Tibial artery (tissue), 4 donors: ENCODE measurements around the gene CPXM1.

Experiments used
- DNase-seq, 2 donors: peaks; one replicate each; pipeline ENCODE4 v3.0.0-alpha.2; 2019
- H3K27ac ChIP-seq, 2 donors: fragments of 200-600 bp; sonication (generic) in 1 of 2; 1 replicate in 1 of 2; 2 replicates in 1 of 2; pipeline ENCODE4 v1.5.1; 2018 to 2019; ENCODE audit warnings: mild to moderate bottlenecking in 1 of 2
- H3K27me3 ChIP-seq, 2 donors: fragments of 200-600 bp; sonication (generic) in 1 of 2; one replicate each; pipeline versions ENCODE4 v1.5.1 to v1.6.0; 2016 to 2019
- H3K36me3 ChIP-seq, 3 donors: fragments of 200-600 bp; sonication (generic) in 2 of 3; one replicate each; pipeline ENCODE4 v1.5.1; 2016 to 2019; ENCODE audit warnings: mild to moderate bottlenecking in 2 of 3
- H3K4me1 ChIP-seq, 4 donors: fragments of 200-600 bp; sonication (generic) in 2 of 4; 1 replicate in 3 of 4; 2 replicates in 1 of 4; pipeline ENCODE4 v1.5.1; 2016 to 2019
- H3K4me3 ChIP-seq, 2 donors: fragments of 200-600 bp; sonication (generic) in 1 of 2; 1 replicate in 1 of 2; 2 replicates in 1 of 2; pipeline ENCODE4 v1.5.1; 2018 to 2019; ENCODE audit warnings: mild to moderate bottlenecking in 2 of 2
- H3K9me3 ChIP-seq, 3 donors: fragments of 200-600 bp; sonication (generic) in 1 of 3; one replicate each; pipeline ENCODE4 v1.5.1; 2016 to 2019
- intact Hi-C: fragments of 100-400 bp; cut with DNase I; formaldehyde crosslinking; loops from one replicate; pipeline ENCODE4 v1.15.0; 2023; ENCODE audit warnings: low total_unique reads
- TF ChIP-seq, protein P1 (sequence below), 2 experiments: fragments of 200-600 bp in 1 of 2; fragments of 450-650 bp in 1 of 2; IDR thresholded peaks; one replicate each; pipeline ENCODE4 v1.5.1; 2017 to 2019; ENCODE audit warnings: antibody characterized with exemption in 2 of 2, mild to moderate bottlenecking in 1 of 2, moderate library complexity in 1 of 2

The CPXM1 gene

GRCh38 chr20:2795451-2795850, 5.0 kb downstream of the CPXM1 start:
- intact Hi-C loops, result no loop called here
- peaks cover 0 to 89% of the 10 kb centered on the region in 2 donors for H3K27me3 ChIP-seq
- peaks cover 0 to 16% (median 10%) of the 10 kb centered on the region in 4 donors for H3K4me1 ChIP-seq
- TF ChIP-seq, protein P1, sequence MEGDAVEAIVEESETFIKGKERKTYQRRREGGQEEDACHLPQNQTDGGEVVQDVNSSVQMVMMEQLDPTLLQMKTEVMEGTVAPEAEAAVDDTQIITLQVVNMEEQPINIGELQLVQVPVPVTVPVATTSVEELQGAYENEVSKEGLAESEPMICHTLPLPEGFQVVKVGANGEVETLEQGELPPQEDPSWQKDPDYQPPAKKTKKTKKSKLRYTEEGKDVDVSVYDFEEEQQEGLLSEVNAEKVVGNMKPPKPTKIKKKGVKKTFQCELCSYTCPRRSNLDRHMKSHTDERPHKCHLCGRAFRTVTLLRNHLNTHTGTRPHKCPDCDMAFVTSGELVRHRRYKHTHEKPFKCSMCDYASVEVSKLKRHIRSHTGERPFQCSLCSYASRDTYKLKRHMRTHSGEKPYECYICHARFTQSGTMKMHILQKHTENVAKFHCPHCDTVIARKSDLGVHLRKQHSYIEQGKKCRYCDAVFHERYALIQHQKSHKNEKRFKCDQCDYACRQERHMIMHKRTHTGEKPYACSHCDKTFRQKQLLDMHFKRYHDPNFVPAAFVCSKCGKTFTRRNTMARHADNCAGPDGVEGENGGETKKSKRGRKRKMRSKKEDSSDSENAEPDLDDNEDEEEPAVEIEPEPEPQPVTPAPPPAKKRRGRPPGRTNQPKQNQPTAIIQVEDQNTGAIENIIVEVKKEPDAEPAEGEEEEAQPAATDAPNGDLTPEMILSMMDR (IDR thresholded peaks at IDR 0.05), result no peak
- no peak overlapping the region for H3K4me3 ChIP-seq
- H3K27ac ChIP-seq, result no peak overlapping the region
- no peaks in the 10 kb centered on the region for H3K9me3 ChIP-seq
- no peak for DNase-seq
- no peaks in the 10 kb centered on the region for H3K36me3 ChIP-seq

DNA sequence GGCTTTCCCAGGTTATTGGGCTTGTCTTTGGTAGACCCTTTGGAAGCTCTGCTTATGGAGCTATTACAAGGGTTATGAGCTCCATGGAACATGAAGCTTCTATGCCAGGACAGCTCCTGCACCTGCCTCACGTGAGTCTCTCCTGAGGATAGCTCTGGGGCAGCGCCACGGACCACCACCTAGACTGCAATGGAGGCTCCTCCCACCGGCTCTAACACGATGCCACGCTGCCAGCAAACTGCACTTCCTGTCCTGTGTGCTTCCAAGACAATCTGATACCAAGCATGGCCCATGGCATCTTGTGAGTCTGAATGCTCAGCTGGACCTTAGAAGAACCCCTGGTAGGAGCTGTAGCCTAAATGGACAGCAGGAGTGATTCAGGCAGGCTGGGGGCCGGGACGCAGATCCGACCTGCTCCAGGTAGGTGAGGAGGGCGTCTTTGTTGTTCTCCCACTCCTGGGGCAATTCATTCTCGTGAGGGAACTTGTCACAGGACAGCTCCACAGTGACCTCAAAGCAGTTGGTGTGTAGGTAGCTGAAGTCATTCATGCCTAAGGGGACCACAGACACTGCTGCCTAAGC, 5.5 kb downstream of the CPXM1 start:
- no peaks in the 10 kb centered on the region for H3K36me3 ChIP-seq

DNA sequence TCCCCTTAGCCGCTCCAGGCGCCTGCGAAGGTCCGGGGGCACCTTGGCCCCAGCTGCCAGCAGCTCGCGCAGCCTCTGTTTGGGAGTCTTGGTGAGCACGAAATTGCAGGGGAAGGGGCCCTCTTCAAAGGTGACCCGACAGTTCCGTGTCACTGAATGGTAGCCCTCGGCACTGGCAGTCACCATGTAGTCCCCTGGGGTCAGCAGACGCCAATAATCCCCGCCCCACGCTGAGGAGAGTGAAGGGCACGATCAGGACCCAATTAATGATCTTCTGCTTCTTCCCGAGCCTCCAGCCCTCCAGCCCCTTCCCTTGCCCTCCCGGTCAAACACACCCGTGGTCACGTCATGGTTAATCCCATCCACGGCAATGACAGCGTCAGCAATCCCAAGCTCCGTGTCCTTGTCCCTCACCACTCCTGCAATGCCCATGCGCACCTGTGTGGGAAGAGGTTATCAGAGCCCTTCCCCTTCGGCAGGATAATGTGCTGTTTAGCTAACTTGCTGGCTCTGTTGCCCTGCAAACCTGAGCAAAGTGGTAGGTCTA, 6.2 kb downstream of the CPXM1 start:
- TF ChIP-seq, protein P1 (IDR thresholded peaks at IDR 0.05), result no peak
- Histone ChIP-seq H3K27me3 (peaks cover 0 to 85% of the 10 kb centered on the region in 2 donors), H3K36me3 (no peaks in the 10 kb centered on the region), H3K9me3 (no peaks in the 10 kb centered on the region), H3K4me1 (peaks cover 0 to 5% (median under 1%) of the 10 kb centered on the region in 4 donors), H3K4me3 (no peak overlapping the region), H3K27ac (no peak overlapping the region)
- intact Hi-C loops, result no loop called here
- no peak for DNase-seq

More for the DNA sequence above, 5.5 kb downstream of the CPXM1 start:
- DNase-seq, result no peak
- H3K27ac ChIP-seq, result no peak overlapping the region
- no peak overlapping the region for H3K4me3 ChIP-seq
- H3K27me3 ChIP-seq, result peaks cover 0 to 85% of the 10 kb centered on the region in 2 donors
- TF ChIP-seq, protein P1 (IDR thresholded peaks at IDR 0.05), result no peak
- peaks cover 0 to 11% (median 6%) of the 10 kb centered on the region in 4 donors for H3K4me1 ChIP-seq
- intact Hi-C loops, result no loop called here
- H3K9me3 ChIP-seq, result no peaks in the 10 kb centered on the region

GRCh38 chr20:2793471-2793870, 7.0 kb downstream of the CPXM1 start:
- H3K36me3 ChIP-seq, result no peaks in the 10 kb centered on the region
- intact Hi-C loops, result no loop called here
- peaks cover 0 to 81% of the 10 kb centered on the region in 2 donors for H3K27me3 ChIP-seq
- H3K4me1 ChIP-seq, result no peaks in the 10 kb centered on the region
- H3K27ac ChIP-seq, result no peak overlapping the region
- H3K4me3 ChIP-seq, result no peak overlapping the region
- no peaks in the 10 kb centered on the region for H3K9me3 ChIP-seq
- TF ChIP-seq, protein P1 (IDR thresholded peaks at IDR 0.05), result no peak
- DNase-seq, result no peak

GRCh38 chr20:2783908-2784566, 16.4 kb downstream of the CPXM1 start:
- no peak for DNase-seq
- Histone ChIP-seq H3K4me3 (no peak overlapping the region), H3K27me3 (peaks cover 0 to 20% of the 10 kb centered on the region in 2 donors), H3K36me3 (no peaks in the 10 kb centered on the region), H3K9me3 (no peaks in the 10 kb centered on the region), H3K4me1 (no peaks in the 10 kb centered on the region), H3K27ac (no peak overlapping the region)
- intact Hi-C loops, result no loop called here
- TF ChIP-seq, protein P1 (IDR thresholded peaks at IDR 0.05), result no peak
